ENCODE data around the gene RPS2.

Gene RPS2

GRCh38 chr16:1964506-1965395 lies at the start of gene RPS2 (continued):
- TF ChIP-seq ZNF692 (tag by site-specific recombination; IDR thresholded peaks at IDR 0.05) (peak; percentile 52; the same call in 1 of the 2 replicates), ZBTB21 (tag by site-specific recombination; IDR thresholded peaks at IDR 0.05) (peak; percentile 78), CTCF (tag by site-specific recombination; IDR thresholded peaks at IDR 0.05) (no peak; the same call in 1 of the 2 replicates), OSR2 (tag by site-specific recombination; IDR thresholded peaks at IDR 0.05) (peak; percentile 31; the same call in 1 of the 2 replicates), ZNF501 (tag by site-specific recombination; IDR thresholded peaks at IDR 0.05) (peak; percentile 85), ZNF518A (tag by site-specific recombination; conservative IDR thresholded peaks at IDR 0.05; ENCODE audit: low read depth) (no peak; the same call in 1 of the 2 replicates), ZNF449 (tag by site-specific recombination; IDR thresholded peaks at IDR 0.05) (peak; percentile 10; the same call in 1 of the 2 replicates), ZFP41 (tag by site-specific recombination; IDR thresholded peaks at IDR 0.05; ENCODE audit: borderline replicate concordance) (no peak), ZNF2 (tag by site-specific recombination; IDR thresholded peaks at IDR 0.05) (peak; percentile 78; the same call in 1 of the 2 replicates), ZNF776 (tag by site-specific recombination; IDR thresholded peaks at IDR 0.05; ENCODE audit: borderline replicate concordance) (no peak; the same call in 1 of the 2 replicates), ZSCAN30 (tag by site-specific recombination; IDR thresholded peaks at IDR 0.05) (peak; percentile 94), EGR2 (tag by site-specific recombination; IDR thresholded peaks at IDR 0.05; ENCODE audit: low read depth) (peak; percentile 85), BCL11B (tag by site-specific recombination; IDR thresholded peaks at IDR 0.05; ENCODE audit: low read depth) (peak; percentile 90), ZSCAN18 (tag by site-specific recombination; IDR thresholded peaks at IDR 0.05) (no peak), ZNF670 (tag by site-specific recombination; IDR thresholded peaks at IDR 0.05; ENCODE audit: low read depth) (no peak), ZNF626 (tag by site-specific recombination; IDR thresholded peaks at IDR 0.05) (no peak), SCRT2 (tag by site-specific recombination; IDR thresholded peaks at IDR 0.05) (peak; percentile 60), ZNF223 (tag by site-specific recombination; IDR thresholded peaks at IDR 0.05) (no peak), ZNF600 (tag by site-specific recombination; IDR thresholded peaks at IDR 0.05) (peak; percentile 25; the same call in 1 of the 2 replicates), ZIC2 (tag by site-specific recombination; IDR thresholded peaks at IDR 0.05) (0 out of 2 replicates have a peak, but pooled peaks have one; percentile 35), YY1 (tag by site-specific recombination; IDR thresholded peaks at IDR 0.05) (peak; percentile 83), ZNF140 (tag by site-specific recombination; IDR thresholded peaks at IDR 0.05) (no peak), ZNF18 (tag by site-specific recombination; IDR thresholded peaks at IDR 0.05) (0 out of 2 replicates have a peak, but pooled peaks have one; percentile 12), GLIS2 (tag by site-specific recombination; IDR thresholded peaks at IDR 0.05) (peak; percentile 59), ZBTB8A (tag by site-specific recombination; IDR thresholded peaks at IDR 0.05) (peak; percentile 46; the same call in 1 of the 2 replicates), TRIM28 (IDR thresholded peaks at IDR 0.05; ENCODE audit: borderline replicate concordance, low read length) (no peak)
